Superior temporal gyrus (tissue), 1 donor: ENCODE results near the gene AVPI1.
A peak's percentile ranks its signal among the peaks of the same experiment; 100 is the strongest.
"Not testable (repeated sequence)": the region's sequence is repeated elsewhere in the genome, so short reads cannot be mapped to it uniquely, and the experiment has no call there.

Experiments
- DNase-seq: peaks from one replicate; pipeline ENCODE4 v3.0.0-alpha.2; 2016; ENCODE audit errors: extremely low spot score

Gene AVPI1

DNA sequence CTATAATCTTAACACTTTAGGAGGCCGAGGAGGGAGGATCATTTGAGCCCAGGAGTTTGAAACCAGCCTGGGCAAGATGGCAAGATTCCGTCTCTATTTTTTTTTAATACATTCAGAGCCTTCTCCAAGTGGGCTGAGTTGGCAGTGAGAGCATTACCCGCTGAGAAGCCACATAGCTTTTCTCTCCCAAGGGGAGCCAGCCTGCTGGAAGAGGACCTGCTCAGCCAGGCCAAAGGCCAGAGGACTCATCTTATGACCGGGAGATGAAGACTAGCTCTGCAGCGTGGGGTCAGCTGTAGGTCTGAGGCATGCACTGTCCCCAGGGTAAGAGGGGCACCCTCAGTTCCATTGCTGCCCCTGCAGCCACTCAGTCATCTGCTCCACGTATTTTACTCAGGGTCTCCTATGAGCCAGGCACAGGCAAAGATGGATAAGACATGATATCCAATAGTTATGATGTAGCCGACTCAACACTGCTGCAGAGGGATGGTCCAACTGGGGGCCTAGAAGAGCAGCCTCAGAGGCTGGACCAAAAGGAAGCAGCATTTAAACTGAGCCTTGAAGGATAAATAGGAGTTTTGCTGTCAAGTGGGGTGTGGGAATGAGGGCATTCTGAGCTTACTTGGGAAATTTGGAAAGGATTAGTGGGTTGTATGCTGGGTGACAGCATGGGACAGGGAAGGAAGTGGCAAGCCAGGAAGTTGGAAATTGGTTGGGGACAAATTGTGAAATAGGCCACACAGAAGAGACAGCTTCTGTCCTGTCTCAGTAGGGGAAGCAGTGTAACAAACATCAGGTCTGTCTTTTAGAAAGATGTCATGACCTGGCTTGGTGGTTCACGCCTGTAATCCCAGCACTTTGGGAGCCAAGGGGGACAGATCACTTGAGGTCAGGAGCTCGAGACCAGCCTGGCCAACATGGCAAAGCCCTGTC lies 24.9 kb upstream of the AVPI1 start:
- DNase-seq = no peak

DNA sequence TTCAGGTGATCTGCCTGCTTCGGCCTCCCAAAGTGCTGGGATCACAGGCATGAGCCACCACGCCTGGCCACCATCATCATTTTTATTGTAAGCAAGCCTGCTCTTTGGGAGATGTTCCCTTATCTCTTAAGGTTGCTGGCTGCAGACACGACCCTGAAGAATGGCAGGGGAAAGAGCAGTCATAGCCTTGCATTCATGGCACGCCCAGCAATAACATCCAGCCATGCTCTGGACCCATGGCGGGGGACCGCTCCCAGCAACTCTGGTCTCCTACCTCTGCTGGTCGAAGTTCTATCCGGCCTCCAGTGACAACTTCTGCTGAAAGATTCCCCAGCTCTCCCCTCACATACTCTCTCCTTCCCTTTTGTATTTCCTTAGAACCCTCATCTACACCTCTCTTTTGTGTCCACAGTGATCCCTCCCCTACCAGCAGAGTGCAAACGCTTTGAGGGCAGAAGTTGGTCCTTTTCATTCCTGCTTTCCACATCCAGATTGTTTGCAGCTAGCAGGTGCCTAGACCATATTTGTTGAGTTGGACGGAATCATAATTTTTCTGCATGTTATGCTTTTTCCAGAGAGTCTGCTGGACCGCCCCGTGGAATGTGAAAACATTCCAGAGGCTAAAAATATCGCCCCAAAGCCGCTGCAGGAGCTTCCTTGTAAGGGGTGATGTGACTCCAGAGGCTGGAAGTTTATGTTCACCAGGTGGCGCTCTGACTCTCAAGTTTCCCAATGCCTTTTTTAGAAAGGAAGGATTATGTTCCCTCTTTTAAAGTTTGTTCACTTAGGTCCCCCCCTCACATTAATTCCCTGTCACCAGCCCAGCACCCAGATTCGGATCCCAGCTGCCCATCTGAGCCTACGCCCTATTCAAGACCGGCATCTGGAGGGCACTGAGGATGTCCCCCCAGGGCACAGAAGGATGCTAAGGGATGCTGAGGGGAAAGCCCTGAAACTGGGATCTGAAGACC lies 22.2 kb upstream of the AVPI1 start:
- peak; percentile 74 for DNase-seq

DNA sequence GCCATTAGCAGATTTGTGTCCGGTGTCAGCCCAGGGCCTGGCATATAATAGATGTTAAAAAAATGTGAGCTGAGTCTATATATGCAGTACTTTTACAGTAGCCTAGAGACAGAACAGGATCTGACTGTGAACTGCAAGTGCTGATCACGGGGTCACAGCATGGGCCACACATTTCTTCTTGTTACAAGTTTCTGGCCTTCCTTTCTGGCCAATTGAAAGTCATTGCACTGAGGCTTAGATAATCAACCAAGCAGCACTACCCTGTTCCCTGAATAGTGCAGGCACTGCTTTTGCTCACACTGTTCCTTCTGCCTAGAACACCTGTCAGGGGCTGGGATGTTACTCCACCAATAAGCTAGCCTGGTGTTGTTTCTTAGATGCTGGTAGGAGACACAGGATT lies 21.1 kb upstream of the AVPI1 start:
- DNase-seq = no peak

DNA sequence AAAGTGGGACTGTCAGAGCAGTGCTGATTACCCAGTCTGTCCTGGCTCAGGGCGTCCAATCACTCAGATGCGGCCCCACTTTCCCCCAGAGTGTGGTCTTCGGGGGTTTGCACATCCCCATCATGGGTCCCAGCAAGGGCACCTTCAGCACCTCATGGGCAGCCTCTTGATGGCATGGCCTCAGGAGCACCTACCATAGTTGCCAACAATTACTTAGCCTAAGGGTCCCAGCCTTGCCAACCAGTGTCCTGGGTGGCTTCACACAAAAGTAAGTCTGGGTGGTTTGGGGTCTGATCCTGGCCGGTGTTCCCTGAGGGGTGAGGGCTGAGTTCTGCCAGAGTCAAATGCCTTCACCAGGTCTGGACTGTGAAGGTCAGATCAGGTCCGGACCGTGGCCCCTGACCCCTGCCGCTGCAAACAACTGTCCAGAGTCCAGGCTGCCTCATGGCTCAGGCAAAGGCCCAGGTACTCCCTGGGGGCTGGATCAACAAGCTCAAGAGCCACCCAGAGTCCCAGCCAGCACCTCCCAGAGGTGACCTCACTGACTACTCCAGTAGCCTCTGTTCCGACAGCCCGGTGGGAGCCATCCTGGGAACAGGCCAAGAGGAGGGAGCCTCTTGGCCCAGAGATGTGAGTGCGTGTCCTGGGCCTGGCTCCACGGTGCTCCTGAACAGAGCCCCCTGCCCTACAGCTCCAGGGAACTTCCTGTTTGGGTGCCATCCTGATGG lies 20.3 kb upstream of the AVPI1 start:
- DNase-seq = no peak

DNA sequence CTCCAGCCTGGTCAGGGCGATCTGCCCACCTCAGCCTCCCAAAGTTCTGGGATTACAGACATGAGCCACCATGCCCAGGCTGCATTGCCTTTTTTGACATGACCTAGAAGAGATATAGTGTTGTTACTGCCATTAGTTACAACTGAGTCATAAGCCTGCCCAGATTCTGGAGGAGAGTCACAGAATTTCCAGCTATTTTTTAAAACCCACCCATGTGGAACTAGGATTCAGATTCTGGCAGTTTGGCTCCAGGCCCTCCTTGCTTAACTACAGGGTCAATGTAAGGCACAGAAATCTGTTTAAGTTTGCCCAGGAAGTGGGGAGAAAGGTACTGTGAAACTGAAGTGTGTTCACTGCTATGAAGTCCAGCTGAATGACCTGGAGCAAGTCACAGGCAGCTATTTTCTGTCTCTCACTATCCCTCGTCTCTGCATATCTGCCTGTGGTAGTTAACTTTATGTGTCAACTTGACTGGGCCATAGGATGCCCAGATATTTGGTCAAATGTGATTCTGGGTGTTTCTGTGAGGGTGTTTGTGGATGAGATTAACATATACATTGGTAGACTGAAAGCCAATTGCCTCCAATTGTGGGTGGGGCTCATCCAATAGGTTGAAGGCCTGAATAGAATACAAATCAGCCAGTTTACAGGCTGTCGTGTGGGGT lies 18.1 kb upstream of the AVPI1 start:
- no peak for DNase-seq

DNA sequence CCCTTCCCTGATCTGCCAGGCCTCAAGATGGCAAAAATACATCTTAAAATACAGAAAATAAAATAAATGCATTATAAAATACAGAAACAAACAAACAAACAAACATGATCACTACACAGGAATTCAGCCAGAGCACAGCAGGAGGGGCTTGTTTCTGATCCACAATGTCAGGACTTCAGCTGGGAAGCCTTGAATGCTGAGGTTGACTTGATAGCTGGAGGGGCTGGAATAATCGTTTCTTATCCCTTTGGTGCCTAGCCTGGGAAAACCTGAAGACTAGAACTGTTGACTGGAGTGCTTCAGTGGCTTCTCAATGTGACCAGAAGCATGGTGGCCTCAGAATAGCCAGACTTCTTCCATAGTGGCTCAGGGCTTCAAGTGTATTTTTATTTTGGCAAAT lies 17.3 kb upstream of the AVPI1 start:
- no peak for DNase-seq

DNA sequence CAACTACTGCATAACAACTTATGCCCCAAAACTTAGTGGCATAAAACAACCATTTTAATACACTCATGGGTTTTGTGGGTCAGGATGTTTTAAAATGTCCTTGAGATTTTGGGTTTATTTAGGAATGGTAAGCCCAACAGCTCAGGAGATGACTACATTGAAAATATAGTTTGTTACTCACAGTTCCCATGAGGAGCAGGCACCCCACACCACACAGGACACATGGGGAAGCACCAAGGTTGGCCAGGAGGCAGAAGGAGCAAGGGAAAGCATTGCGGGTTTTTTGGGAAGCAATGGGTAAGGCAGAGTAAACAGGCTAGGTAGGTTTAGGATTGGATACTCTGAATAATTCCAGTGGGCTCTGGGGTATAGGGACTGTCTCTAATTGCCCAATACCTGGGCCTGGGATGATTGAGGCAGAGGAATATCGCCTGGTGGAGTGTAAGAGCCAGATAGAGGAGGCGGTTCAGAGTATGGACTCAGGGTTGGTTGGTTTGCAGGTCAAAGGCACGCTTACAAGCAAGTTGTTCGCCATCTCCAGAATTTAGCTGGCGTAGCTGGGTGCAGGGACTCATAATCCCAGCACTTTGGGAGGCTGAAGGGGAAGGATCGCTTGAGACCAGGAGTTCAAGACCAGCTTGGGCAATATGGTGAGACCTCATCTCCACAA lies 16.5 kb upstream of the AVPI1 start:
- DNase-seq = no peak

DNA sequence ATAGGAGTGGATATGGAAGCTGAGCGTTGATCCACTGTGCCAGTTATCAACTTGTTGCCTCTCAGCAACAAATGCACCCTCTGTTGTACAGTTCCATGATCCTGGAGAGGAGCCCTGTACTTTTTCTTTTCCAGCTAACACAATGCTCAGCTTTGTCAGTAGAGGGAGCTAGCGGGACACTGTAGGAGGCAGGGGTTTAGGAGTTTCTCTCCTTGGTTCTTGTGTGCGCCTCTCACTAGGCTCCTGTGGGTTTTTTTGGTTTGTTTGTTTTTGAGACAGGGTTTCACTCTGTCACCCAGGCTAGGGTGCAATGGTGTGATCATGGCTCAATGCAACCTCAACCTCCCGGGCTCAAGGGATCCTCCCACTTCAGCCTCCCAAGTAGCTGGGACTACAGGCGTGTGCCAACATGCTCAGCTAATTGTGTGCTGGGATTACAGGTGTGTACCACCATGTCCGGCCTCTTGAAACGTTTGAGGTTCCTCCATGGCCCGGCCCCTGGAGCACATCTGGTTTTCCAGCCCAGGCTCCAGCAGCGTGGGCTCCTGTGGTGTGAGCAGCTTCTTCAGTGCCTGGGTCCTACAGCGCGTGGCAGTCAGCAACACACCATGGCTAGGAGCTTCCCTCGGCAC lies 14.5 kb upstream of the AVPI1 start:
- peak; percentile 92 for DNase-seq

DNA sequence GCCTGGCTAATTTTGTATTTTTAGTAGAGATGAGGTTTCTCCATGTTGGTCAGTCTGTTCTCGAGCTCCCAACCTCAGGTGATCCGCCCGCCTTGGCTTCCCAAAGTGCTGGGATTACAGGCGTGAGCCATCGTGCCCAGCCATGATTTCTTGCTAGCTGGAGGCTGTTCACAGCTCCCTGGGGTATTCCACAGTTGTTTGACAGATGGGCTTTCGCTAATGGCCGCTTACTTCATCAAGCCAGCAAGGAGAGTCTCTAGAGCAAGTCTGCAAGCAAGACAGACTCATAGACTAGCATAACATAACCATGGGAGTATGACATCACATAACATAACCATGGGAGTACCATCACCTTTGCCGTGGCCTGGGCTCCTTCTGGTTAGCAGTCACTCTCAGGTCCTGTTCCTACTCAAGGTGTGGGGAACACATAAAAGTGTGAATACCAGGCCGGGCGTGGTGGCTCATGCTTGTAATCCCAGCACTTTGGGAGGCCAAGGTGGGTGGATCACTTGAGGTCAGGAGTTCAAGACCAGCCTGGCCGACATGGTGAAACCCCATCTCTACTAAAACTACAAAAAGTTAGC lies 11.1 kb upstream of the AVPI1 start:
- not testable (repeated sequence) for DNase-seq

DNA sequence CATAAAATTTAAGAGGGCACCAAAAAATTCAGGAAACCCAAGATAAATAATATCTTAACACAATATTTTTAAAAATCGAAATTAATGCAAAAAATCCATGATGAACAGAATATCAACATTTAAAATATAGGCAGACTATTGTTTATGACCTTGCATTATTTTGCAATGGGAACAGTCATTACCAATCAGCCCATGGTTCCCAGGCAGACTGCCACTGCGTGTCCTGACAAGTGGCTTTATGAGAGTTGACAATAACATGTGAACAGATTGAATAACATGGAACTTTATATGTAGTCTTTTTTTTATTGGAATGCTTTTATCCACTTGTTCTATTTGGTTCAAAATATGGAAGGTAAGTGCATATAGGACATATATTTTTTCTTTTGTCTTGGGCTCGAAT lies 3.1 kb upstream of the AVPI1 start:
- DNase-seq = no peak

DNA sequence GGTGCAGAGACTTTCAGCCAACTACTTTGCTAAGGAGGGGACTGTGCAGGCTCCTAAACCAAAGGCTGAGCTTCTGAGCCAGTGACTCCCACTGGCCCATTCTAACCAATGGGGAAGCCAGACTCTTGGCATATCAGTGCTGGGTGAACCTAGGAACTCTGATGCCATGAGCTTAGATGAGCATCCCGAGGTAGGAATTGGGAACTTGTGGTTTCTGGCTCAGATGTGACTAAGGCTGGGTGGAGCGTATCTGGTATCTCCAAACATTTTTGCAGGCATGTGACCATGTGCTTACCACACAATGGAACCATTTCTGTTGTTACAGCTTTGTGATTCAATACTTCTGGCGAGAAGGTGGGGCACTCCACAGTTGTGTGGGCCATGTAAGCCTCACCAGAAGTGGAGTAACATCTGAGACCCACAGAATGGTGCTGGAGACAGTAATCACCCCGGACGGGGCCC lies 2.5 kb upstream of the AVPI1 start:
- no peak for DNase-seq

DNA sequence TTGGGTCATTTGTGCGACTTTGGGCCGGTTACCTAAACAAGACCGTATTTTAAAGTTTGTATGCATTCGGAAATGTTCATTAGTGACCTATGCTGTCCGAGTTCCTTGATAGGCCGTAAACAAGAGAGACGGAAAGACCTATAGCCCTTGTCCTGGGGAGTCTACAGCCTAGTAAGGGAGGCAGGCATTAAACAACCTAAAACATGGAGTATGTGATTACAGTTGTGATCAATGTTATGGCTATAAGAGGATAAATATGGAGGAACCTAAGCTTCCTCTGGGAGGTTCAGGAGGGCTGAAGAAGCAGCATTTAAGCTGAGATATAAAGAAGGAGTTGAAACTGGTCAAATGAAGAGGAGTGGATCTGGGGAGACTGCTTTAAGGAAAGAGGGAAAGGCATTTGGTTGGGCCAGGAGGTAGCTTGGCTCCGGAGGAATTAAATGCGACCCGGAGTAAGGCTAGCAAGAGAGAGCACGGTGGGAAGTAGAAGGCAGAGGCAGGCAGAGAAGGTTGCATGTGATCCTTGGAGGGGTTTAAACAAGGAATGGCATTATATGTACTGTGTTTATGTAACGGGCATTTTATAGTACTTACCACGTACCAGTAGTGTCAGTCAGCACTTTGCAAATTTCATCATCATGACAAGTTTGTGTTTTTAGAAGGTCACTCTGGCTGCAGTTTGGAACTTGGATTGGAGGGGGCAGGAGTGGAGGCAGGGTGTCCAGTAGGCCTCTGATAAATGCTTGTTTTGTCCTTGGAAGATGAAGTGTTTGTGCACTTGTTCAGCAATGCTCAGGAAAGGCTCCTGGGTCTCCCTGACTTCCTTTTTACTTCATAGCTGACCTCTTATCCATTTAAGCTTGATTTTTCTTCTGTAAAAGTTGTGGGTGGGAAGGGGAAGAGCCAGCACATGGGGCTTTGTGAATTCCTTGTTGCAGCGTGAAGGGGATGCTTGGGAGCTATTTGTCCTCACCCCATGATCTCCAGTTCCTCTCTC lies 1.0 kb upstream of the AVPI1 start:
- peak; percentile 56 for DNase-seq

DNA sequence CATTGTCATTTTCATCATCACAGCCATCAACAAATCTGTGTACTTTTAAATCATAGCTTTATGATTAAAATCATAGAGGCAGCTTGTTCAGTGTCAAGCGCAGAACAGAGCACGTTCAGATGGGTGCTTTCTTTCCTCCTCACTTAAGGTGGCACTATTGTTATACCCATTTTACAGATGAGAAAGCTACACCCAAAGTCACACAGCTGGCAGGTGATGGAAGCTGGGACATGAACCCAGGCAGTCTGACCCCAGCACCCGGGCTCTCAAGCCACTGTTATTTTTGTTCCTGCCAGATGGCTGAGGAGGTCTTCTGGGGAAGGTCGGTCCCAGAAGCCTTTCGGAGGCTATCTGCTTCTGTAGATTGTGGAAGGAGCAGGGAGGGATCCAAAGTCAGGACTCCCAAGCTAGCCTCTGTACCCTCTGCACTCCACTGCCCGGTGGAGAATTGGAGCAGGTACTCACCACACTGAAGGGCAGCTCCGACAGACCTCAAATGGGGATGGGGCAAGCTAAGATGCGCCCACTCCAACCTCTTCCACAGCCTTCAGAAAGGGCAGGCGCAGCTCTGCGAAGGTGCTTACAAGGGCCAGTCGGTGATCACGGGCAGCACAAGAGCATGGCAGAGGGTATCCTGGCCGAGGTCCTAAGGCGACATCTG lies 610 bp downstream of the AVPI1 start:
- no peak for DNase-seq

DNA sequence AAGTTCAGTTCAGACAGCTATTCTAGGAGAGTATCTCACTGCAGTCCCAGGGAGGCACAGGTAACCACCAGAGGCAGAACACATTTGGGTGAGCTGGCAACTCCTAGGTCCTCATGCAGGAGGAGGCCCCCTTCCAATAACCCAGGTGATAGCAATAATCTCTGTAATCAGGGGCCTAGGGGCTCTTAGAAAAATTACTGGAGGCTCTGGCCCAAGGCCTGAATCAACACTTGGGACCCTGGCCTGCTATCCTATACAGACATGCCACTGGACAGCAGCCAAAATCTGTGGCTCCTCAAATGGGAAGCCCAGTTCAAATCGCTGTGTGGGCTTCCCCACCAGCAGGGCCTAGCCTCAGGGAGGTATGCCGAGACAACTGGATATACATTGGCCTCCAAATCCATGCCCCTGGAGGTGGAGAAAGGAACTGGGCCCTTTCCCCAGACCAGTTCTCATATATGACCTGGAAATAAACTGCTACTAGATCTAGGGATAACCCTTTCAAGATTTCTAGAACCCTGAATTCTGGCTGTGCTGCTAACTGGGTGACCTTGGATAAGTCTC lies 1.6 kb downstream of the AVPI1 start:
- no peak for DNase-seq

DNA sequence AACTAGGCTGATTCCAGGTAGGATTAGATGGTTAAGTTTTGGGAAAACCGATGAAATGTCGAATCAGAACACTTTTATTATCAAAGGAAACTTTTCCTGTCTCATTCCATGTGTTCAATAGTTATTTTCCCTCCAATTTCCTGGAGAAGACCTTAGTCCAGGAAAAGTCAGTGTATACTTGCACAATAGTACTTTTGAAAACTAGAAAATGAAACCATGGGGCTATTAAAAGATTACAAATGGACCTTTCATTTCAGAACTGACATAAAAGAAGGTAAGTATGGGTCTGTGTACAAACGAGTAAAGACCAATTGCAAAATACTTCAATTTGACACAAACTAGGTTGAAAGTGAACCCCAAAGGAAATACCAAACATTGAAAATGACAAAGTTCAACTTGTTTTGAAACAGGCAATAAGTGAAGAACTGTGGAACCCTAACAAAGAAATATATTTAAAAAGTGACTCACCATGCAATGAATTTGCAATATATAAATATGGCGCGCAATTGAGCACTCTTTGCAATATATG lies 2.1 kb downstream of the AVPI1 start:
- no peak for DNase-seq

DNA sequence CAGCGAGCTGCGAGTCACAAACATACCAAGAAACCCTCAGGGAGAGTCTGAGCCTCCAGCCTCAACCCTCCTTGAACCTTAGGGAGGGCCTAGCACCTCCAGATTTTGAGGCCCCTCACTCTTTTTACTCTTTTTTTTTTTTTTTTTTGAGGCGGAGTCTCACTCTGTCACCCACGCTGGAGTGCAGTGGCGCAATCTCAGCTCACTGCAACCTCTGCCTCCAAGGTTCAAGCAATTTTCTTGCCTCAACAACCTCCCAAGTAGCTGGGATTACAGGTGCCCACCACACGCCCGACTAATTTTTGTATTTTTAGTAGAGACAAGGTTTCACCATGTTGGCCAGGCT lies 2.7 kb downstream of the AVPI1 start:
- DNase-seq = not testable (repeated sequence)

DNA sequence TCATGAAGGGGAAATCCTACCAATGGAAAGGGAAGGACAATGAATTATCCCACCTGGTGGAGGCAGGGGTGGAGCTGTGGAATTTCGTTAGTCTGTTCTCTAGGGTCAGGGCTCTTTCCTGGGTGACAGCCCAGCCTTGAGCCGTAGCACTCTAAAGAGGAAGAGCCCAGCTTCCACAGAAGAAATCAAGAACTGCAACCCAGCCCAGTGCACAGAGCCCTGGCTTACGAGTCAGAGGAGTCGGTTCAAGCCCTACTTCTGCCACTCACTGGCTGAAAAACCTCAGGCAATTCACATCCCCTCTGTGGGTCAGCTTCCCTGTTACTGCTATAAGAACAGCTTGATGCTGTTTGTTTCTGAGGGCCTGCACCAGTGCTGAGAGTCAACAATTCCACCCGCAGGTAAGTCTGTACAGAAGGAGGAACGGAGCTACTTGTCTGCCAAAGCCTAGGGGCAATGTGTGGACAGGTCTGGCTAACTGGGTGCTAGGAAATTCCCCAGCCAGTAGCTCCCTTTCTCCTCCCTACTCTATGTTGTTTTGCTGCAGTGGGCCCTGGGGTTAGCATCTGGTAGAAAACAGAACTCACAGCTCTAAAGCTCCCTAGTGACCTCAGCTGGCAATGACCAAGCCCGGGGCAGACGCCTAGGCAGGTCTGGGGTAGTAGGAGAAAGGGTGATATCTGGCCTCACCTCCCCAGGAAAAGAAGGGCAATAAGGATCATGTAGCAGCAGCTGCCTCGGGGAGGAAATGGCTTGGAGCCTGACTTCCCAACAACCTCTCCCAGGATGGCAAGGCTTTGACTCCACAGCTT lies 3.3 kb downstream of the AVPI1 start:
- DNase-seq = no peak
